ENCODE data around the gene EIF2B4. TPM values are rescaled to one million over a fixed set of nuclear protein-coding genes. Genes with fewer than 3 reads are reported as not detected.

Gene EIF2B4
- total and polyA plus RNA-seq, 2 of the 13 experiments (the other 11 are each of a cell fraction or from before 2014, with no cell fraction given), result 91.5 to 96.4 TPM

GRCh38 chr2:27412419-27413152 lies 42.4 kb upstream of the EIF2B4 start (continued):
- TF ChIP-seq TBX3 (IDR thresholded peaks at IDR 0.05; ENCODE audit: borderline replicate concordance) (peak; percentile 51; the same call in 1 of the 2 replicates), ZNF646 (CRISPR knock-in tag; IDR thresholded peaks at IDR 0.05) (no peak), ZNF7 (CRISPR knock-in tag; IDR thresholded peaks at IDR 0.05) (no peak), ARID3A (IDR thresholded peaks at IDR 0.05; ENCODE audit: low read depth, low read length) (0 out of 2 replicates have a peak, but pooled peaks have one; percentile 11)
- TF ChIP-seq, protein P1, sequence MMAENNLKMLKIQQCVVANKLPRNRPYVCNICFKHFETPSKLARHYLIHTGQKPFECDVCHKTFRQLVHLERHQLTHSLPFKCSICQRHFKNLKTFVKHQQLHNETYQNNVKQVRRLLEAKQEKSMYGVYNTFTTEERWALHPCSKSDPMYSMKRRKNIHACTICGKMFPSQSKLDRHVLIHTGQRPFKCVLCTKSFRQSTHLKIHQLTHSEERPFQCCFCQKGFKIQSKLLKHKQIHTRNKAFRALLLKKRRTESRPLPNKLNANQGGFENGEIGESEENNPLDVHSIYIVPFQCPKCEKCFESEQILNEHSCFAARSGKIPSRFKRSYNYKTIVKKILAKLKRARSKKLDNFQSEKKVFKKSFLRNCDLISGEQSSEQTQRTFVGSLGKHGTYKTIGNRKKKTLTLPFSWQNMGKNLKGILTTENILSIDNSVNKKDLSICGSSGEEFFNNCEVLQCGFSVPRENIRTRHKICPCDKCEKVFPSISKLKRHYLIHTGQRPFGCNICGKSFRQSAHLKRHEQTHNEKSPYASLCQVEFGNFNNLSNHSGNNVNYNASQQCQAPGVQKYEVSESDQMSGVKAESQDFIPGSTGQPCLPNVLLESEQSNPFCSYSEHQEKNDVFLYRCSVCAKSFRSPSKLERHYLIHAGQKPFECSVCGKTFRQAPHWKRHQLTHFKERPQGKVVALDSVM (CRISPR knock-in tag; IDR thresholded peaks at IDR 0.05), result 0 out of 2 replicates have a peak, but pooled peaks have one; percentile 27
- TF ChIP-seq, protein P2, sequence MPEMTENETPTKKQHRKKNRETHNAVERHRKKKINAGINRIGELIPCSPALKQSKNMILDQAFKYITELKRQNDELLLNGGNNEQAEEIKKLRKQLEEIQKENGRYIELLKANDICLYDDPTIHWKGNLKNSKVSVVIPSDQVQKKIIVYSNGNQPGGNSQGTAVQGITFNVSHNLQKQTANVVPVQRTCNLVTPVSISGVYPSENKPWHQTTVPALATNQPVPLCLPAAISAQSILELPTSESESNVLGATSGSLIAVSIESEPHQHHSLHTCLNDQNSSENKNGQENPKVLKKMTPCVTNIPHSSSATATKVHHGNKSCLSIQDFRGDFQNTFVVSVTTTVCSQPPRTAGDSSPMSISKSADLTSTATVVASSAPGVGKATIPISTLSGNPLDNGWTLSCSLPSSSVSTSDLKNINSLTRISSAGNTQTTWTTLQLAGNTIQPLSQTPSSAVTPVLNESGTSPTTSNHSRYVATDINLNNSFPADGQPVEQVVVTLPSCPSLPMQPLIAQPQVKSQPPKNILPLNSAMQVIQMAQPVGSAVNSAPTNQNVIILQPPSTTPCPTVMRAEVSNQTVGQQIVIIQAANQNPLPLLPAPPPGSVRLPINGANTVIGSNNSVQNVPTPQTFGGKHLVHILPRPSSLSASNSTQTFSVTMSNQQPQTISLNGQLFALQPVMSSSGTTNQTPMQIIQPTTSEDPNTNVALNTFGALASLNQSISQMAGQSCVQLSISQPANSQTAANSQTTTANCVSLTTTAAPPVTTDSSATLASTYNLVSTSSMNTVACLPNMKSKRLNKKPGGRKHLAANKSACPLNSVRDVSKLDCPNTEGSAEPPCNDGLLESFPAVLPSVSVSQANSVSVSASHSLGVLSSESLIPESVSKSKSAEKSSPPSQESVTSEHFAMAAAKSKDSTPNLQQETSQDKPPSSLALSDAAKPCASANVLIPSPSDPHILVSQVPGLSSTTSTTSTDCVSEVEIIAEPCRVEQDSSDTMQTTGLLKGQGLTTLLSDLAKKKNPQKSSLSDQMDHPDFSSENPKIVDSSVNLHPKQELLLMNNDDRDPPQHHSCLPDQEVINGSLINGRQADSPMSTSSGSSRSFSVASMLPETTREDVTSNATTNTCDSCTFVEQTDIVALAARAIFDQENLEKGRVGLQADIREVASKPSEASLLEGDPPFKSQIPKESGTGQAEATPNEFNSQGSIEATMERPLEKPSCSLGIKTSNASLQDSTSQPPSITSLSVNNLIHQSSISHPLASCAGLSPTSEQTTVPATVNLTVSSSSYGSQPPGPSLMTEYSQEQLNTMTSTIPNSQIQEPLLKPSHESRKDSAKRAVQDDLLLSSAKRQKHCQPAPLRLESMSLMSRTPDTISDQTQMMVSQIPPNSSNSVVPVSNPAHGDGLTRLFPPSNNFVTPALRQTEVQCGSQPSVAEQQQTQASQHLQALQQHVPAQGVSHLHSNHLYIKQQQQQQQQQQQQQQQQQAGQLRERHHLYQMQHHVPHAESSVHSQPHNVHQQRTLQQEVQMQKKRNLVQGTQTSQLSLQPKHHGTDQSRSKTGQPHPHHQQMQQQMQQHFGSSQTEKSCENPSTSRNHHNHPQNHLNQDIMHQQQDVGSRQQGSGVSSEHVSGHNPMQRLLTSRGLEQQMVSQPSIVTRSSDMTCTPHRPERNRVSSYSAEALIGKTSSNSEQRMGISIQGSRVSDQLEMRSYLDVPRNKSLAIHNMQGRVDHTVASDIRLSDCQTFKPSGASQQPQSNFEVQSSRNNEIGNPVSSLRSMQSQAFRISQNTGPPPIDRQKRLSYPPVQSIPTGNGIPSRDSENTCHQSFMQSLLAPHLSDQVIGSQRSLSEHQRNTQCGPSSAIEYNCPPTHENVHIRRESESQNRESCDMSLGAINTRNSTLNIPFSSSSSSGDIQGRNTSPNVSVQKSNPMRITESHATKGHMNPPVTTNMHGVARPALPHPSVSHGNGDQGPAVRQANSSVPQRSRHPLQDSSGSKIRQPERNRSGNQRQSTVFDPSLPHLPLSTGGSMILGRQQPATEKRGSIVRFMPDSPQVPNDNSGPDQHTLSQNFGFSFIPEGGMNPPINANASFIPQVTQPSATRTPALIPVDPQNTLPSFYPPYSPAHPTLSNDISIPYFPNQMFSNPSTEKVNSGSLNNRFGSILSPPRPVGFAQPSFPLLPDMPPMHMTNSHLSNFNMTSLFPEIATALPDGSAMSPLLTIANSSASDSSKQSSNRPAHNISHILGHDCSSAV (CRISPR knock-in tag; IDR thresholded peaks at IDR 0.05; ENCODE audit: borderline replicate concordance), result 0 out of 2 replicates have a peak, but pooled peaks have one; percentile 50
